ENCODE results near the gene ZNF44.
A peak's percentile ranks its signal among the peaks of the same experiment; 100 is the strongest.
"Not testable (repeated sequence)": the region's sequence is repeated elsewhere in the genome, so short reads cannot be mapped to it uniquely, and the experiment has no call there.

The ZNF44 gene

DNA sequence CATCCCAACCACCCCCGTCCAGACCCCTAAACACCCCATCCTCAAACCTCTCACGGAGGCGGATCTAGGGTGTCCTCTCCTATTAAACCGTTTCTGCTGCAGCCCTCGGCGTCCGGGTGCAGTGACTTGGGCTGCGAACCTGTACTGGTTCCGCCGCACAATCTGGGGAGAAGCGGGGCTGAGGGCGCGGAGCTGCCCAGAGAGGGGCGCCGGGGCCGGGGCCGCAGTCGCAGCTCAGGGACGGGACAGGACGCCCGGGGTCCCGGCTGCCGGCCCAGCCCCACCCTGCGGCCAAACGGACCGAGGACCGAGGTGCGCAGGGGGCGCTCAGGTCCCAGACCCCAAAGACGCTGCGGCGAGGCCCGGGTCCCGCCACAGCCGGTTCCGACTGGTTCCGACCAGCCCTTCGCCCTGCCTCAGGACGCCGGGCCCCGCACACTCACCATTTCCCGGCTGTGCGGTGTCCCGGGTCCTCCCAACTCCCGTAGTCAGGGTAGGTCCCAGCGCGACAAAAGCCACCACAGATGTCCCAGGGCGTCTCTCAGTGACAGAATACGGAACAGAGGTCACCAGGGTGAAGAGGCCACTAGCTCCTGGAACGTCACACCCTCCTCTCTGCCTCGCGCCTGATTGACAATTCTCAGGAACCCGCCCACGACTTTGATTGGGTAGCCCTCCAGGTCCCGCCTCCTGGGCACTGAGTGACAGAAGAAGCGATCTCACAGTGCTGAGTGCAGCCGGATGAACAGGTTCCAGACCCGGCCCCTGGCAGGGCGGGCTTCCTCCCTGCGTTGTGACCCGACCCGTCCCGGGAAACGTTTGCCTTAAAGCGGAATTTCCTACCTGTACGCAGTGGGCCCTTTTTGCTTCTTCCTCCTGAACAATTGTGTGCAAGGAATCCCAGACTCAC is at the start of gene ZNF44:
Gene ZNF44, minus strand, starts transcription at position 635 of the 910 bp plus-strand sequence. Its CDS starts 189 bp downstream, at position 446.
- DNase-seq (ENCODE audit: low read depth): peak; percentile 88

DNA sequence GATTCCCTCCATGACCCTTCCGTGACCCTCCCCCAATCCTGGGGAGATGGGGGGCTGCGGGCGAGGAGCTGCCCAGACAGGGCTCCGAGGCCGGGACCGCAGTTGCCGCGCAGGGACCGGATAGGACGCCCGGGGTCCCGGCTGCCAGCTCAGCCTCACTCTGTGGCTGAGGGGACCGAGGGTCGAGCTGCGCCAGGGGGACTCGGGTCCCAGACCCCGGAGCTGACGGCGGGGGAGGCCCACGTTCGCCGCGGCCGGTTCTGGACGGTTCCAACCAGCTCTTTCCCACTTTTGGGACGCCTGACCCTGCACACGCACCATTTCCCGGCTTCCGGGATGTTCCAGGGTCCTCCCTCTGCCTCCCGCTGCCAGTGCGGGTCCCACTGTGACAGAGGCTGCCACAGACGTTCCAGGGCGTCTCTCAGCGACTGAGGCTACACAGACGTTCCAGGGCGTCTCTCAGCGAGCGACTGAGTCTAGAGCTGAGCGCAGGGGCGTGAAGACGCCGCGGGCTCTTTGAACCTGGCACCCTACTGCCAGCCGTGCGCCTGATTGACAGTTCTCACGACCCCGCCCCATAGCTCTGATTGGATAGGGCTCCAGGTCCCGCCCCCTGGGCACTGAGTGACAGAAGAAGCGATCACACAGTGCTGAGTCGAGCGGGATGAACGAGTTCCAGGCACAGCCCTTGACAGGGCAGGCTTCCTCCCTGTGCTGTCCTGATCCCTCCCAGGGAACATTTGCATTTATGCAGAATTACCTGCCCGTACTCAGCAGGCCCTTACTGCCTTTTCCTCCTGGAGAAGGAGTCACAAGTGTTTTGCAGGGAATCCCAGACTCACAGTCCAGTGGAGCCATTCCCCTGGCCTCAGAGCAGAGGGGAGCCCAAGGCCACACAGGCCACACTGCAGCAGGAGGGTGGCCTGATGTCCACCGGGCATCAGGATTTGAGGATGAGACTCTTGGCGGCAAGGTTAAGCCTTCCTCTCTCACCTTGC is 38.8 kb upstream of the ZNF44 start, which contains the start of gene ZNF563:
Gene ZNF563, minus strand, starts transcription at position 472 of the 998 bp plus-strand sequence. Its CDS starts 151 bp downstream, at position 321.
- peak; percentile 88 for DNase-seq (ENCODE audit: low read depth)

DNA sequence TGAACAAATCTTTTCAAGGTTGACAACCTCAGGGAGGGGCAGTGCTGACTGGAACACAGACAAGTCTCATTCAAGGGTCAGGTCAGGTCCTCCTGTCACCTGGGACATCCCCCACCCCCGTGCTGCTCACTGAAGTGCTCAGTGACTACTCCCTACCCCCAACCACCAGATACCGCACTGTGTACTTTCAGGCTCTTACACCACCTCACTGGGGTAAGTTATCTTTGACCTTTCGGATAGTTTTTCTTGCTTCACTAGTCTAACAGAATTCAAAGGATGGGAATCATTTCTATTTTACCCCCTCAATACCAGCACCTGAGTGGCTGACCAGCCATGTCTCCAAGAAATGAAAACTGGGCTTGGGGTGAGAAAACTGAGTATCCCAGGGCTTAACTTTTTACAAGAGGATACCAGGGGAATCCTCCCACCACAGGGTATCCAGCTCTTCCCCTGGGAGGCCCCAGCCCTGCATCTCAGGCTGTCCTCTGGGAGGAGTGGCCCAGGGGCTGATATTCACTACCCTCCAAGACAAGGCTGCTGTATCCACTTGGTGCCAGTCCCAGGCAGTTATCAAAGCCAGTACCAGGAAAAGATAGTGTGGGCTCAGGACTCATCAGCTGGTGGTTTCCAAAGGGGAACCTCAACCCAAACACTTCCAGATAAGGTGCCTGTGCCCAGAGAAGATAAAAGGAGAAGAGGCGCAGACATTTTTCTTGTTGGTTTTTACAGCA is 36.7 kb upstream of the ZNF44 start:
- no peak for DNase-seq (ENCODE audit: low read depth)

DNA sequence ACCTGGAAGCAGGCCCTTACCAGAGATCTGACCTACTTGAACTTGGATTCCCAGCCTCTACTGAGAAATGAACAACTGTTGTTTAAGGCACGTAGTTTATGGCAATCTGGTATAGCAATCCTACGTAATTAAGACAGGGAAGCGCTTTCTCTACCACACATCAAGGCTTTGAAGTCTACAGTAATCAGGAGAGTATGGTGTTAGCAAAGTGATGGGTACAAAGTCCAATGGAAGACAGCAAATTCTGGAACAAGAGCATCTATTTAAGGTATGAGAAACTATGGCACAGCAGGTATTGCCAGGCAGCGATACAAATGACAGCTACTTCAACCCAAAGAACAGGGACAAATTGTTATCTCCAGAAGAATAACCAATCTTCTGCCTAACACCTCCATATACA is 35.7 kb upstream of the ZNF44 start:
- DNase-seq (ENCODE audit: low read depth): no peak

DNA sequence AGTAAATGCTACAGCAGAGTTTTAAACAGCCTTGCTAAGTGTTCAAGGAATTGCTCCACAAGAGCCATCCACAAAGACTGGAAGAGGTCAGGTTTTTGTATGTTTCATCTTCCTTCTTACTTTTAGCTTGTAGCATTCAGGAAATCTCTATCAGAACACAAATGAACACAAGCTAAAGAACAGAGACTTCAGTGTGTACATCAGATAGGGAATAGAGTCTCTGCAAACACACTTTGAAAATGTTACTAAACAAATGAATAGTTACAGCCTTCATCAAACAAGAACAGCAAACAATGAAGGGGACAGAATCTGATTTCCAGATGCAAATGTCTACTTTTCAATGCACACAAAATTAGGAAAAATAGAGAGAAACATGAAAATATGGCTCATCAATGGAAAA is 31.0 kb upstream of the ZNF44 start:
- DNase-seq (ENCODE audit: low read depth): no peak

DNA sequence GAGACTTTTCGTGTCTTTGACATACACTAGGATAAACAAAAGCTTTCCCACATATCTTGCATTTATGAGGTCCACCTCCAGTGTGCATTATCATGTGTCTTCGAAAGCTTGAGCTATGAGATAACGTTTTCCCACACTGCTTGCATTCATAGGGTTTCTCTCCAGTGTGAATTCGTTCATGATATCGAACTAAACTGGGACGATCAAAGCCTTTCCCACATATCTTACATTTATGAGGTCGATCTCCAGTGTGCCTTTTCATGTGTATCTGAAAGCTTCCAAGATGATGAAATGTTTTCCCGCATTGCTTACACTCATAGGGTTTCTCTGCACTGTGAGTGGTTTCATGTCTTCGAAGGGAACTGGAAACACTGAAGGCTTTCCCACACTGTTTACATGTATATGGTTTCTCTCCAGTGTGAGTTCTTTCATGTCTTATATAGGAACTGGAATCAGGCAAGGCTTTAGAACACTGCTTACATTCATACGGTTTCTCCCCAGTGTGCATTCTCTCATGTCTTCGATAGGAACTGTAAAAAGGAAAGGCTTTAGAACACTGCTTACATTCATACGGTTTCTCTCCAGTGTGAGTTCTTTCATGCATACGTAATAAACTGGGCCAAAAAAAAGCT is 24.2 kb upstream of the ZNF44 start:
- no peak for DNase-seq (ENCODE audit: low read depth)

DNA sequence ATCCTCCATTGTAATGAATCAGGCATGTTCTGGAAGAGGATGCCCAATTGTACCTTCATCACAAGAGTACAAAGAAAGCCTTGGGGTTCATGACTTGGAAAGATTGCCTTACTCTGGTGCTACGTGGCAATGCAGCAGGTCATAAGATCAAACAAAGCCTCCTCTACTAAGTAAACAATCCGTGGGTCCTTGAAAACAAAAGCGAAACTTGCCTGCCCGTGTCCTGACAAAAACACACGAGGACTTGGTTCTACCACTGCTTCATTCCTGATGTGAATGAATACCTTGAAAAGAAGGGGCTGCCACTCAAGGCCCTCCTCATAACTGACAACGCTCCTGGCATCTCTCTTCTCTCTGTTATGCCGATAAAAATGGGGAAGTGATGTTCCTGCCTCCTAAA is 19.9 kb upstream of the ZNF44 start:
- DNase-seq (ENCODE audit: low read depth): no peak

DNA sequence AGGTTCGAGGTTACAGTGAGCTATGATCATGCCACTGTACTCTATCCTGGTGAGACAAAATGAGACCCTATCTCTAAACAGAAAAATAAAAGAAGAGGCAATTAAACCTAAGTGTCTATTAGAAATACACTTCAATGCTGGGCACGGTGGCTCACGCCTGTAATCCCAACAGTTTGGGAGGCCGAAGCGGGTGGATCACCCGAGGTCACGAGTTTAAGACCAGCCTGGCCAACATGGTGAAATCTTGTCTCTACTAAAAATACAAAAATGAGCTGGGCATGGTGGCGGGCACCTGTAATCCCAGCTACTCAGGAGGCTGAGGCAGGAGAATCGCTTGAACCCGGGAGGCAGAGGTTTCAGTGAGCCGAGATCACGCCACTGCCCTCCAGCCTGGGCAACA is 14.2 kb upstream of the ZNF44 start:
- DNase-seq (ENCODE audit: low read depth): not testable (repeated sequence)

DNA sequence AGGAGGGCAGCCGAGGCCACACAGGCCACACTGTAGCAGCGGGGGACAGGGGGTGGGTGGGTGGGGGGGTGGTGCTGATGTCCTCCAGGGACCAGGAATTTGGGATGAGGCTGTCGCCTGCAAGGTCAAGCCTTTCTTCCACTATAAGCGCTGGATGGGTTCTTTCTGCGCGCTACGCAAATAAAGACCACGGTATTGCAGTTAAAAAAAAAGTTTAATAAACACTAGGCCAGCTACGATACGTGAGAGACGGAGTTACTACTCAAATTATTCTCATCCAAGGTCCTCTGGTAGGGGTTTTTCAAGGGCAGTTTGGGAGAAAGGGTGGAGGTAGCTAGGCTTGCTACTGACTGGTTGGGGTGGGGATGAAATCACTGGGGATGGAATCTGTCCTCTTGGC is 508 bp upstream of the ZNF44 start:
- DNase-seq (ENCODE audit: low read depth): no peak

DNA sequence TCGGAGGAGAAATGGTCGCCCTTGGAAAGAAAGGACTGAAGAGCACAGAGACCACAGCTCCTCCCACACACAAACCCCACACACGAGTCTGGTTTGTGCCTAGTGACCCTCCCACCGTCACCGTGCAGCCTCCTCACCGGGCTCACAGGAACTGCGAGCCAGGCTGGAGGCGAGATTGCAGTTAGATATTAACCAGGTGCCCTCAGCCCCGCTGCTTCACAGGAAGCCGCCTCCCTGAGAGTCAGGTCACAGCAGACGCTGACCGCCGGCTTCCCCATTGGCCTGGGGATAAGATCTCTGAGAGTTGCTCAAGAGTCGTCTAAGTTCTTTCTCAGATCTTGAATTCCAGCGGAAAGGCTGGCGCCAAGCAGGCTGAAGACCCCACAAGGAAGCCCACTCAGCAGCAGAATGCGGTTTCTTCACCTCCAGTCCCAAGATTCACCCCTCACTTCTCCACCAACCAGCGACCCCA is 870 bp downstream of the ZNF44 start:
- peak; percentile 32 for DNase-seq (ENCODE audit: low read depth)

DNA sequence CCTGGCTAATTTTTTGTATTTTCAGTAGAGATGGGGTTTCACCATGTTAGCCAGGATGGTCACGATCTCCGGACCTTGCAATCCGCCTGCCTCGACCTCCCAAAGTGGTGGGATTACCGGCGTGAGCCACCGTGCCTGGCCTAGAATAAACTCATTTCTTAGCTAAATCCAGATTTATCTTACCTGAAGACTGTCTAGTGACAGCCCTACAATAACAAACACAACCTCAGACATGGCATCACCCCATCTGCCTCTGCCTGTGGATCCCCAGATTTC is 5.0 kb downstream of the ZNF44 start:
- no peak for DNase-seq (ENCODE audit: low read depth)

DNA sequence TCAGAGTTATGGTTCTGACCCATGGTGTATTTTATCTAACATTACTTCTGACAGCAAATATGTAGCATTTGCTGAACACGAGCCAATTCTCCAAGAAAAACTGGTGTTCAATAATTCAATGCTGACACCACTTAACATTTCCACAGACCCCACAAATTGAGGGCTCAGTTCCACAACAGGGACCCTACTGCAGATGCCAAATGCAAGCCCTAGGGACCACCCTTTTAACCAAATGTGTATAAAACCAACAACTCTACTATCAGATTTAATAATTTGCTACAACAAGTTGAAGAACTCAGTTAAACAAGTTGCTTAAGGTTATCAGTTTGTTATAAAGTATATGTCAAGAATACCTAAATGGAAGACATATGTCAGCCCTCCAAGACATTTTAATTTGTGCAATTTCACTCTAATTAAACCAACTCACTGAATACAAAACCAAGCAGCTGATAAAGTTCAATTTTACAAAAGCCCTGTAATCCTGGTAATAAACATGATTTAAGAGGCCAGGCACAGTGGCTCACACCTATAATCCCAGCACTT is 6.7 kb downstream of the ZNF44 start:
- DNase-seq (ENCODE audit: low read depth): no peak

DNA sequence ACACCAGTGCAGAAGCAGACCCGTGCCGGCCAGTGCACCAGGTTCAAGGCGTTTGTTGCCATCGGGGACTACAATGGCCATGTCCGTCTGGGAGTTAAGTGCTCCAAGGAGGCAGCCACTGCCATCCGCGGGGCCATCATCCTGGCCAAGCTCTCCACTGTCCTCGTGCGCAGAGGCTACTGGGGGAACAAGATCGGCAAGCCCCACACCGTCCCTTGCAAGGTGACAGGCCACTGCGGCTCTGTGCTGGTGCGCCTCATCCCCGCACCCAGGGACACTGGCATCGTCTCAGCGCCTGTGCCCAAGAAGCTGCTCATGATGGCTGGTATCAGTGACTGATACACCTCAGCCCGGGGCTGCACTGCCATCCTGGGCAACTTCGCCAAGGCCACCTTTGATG is 10.1 kb downstream of the ZNF44 start:
- DNase-seq (ENCODE audit: low read depth): no peak

DNA sequence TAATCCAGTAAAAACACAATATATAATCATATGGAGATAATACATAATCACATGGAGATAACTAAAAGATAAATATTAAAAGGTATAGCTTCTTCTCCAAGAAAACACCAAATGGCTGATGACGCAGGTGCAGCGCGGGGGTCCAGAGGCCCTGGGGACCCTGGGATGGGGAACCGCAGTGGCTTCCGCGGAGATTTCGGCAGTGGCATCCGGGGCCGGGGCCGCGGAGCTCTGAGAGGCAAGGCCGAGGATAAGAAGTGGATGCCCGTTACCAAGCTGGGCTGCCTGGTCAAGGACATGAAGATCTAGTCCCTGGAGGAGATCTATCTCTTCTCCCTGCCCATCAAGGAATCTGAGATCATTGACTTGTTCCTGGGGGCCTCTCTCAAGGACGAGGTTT is 10.5 kb downstream of the ZNF44 start:
- no peak for DNase-seq (ENCODE audit: low read depth)

DNA sequence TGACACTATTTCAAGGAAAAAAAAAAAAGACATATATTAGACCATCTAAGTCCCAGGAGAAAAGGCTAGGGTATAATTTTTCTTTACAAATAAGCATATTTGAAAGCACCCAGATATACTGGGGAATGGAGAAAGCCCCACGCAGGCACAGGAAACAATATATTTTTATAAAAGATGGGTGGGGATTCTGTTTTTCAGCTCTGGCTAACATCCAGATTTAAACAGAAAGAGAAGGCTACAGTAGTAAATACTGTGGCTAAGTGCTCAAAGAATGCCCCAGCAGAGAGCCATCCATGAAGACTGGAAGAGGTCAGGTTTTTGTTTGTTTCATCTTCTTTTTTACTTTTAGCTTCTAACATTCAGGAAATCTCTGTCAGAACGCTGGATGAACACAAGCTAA is 16.0 kb downstream of the ZNF44 start:
- no peak for DNase-seq (ENCODE audit: low read depth)

DNA sequence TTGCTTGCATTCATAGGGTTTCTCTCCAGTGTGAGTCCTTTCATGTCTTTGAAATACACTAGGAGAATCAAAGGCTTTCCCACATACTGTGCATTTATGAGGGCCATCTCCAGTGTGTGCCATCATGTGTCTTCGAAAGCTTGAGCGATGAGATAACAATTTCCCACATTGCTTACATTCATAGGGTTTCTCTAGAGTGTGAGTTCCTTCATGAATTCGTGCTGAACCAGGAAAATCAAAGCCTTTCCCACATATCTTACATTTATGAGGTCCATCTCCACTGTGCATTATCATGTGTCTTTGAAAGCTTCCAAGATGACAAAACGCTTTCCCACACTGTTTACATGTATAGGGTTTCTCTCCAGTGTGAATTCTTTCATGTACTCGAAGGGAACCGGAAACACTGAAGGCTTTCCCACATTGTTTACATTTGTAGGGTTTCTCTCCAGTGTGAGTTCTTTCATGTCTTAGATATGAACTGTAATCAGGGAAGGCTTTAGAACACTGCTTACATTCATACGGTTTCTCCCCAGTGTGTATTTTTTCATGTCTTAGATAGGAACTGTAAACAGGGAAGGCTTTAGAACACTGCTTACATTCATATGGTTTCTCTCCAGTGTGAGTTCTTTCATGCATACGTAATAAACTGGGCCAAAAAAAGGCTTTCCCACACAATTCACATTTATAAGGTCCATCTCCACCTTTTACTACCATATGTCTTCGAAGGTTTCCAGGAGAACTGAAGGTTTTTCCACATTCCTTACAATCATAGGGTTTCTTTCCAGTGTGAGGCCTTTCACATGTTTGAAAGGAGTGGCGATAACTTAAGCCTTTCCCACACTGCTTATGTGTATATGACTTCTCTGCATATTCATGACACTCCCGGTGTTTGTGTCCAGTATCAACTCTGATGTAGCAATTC is 21.4 kb downstream of the ZNF44 start:
- no peak for DNase-seq (ENCODE audit: low read depth)

DNA sequence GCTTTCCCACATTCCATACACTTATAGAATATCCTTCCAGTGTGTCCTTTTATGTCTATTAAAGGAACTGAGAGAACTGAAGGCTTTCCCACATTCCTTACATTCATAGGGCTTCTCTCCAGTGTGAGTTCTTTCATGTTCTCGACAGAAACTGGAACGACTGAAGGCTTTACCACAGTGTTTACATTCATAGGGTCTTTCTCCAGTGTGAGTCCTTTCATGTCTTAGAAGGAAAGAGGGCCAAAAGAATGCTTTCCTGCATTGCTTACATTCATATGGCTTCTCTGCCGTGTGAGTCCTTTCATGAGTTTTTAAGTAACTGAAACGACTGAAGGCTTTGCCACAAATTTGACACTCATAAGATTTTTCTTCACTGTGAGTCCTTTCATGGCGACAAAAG is 22.3 kb downstream of the ZNF44 start:
- no peak for DNase-seq (ENCODE audit: low read depth)

DNA sequence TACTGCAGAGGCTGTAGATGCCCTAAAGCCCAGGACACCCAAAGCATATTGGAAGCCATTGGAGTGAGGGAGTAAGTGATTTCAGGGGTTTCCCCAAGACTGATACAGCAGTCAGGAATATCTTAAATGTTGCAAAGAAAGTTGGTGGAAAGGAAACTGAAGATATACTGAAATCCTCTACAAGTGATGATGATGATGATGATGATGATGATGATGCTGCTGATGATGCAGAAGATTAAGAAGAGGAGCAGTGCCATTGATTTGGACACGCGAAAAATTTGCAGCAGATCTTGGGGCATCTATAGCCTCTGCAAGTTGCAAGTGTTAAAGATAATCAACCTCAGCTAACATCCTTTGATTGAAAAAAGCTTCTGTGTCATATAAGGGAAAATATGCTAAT is 23.8 kb downstream of the ZNF44 start:
- no peak for DNase-seq (ENCODE audit: low read depth)

DNA sequence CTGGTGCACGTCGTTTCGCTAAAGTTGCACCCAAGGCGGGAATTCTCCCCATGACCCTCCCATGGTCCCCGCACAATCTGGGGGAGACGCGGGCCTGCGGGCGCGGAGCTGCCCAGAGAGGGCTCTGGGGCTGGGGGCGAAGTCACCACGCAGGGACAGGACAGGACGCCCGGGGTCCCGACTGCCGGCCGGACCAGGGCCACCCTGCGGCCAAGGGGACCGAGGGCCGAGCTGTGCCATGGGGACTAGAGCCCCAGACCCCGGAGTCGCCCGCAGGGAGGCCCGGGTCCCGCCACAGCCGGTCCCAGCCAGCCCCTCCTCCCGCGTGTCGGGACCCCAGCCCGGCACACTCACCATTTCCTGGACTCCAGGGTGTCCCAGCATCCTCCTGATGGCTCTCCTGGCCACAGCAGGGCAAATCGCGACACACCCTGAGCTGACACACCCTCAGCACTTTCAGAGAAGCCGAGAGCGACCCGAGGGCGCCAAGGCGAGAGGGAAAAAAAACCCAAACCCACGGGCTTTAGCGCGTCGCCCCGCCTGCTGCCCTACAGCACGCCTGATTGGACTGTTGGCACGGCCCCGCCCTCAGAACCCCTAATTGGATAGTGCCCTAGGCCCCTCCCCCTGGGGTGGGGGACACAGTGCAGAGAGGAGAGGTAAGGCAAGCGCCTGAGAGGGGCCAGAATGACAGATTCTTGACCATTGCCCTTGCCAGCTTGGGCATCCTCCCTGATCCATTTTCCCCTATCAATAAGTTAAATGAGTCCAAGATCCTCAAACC is 28.6 kb downstream of the ZNF44 start:
- DNase-seq (ENCODE audit: low read depth): no peak

Data from T-helper 22 cell (primary cell).